Measurements from ENCODE around the gene DUOX2. TPM values are rescaled to one million over a fixed set of nuclear protein-coding genes. Genes with fewer than 3 reads are reported as not detected.

The DUOX2 gene
- total RNA-seq, 1 experiment from 2014 or later: 0.30 TPM

DNA sequence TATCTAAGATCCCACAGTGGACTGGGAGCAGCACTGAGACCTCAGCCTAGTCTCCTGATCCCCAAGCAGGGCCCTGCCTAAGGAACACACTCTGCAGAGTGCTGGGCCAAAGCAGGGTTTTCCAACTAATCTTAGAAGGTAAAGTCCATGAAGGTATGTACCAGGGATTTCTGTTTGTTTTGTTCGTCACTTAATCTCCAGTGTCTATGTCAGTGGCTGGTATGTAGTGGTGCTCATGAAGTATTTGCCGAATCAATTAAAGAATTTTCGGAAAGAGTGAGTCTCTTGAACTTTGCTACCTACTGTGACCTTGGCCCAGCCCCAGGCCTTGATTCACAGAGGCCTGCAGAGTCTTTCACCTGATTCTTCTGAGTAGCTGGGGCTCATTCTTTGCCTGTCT, 17.5 kb upstream of the DUOX2 start:
- Mint-ChIP-seq H3K27ac (ENCODE audit: low read depth, unreplicated experiment) (no peak overlapping the region), H3K27me3 (ENCODE audit: insufficient read depth, unreplicated experiment) (peaks cover 2% of the 10 kb centered on the region), H3K4me3 (ENCODE audit: unreplicated experiment) (no peak overlapping the region), H3K4me1 (ENCODE audit: insufficient read depth, unreplicated experiment) (peaks cover 17% of the 10 kb centered on the region), H3K9me3 (ENCODE audit: unreplicated experiment) (no peaks in the 10 kb centered on the region), H3K36me3 (ENCODE audit: insufficient read depth, unreplicated experiment) (peaks cover 12% of the 10 kb centered on the region)
- intact Hi-C loops (cut with micrococcal nuclease): no loop called here
- ChIA-PET POLR2A (interaction anchor here (0.8 to 1.7 kb wide), 6 partner anchors 15 to 148 kb away, joined by 3 to 6 read pairs (median 5); no protein-coding TSS in a partner anchor), CTCF (interaction anchor here (0.6 to 3.5 kb wide), 7 partner anchors 8 to 147 kb away, joined by 3 to 11 read pairs (median 4); no protein-coding TSS in a partner anchor)
- DNase-seq (ENCODE audit: unreplicated experiment): no peak
- BruUV-seq (replicated peaks): no TSS peak
- TF ChIP-seq, protein P1, sequence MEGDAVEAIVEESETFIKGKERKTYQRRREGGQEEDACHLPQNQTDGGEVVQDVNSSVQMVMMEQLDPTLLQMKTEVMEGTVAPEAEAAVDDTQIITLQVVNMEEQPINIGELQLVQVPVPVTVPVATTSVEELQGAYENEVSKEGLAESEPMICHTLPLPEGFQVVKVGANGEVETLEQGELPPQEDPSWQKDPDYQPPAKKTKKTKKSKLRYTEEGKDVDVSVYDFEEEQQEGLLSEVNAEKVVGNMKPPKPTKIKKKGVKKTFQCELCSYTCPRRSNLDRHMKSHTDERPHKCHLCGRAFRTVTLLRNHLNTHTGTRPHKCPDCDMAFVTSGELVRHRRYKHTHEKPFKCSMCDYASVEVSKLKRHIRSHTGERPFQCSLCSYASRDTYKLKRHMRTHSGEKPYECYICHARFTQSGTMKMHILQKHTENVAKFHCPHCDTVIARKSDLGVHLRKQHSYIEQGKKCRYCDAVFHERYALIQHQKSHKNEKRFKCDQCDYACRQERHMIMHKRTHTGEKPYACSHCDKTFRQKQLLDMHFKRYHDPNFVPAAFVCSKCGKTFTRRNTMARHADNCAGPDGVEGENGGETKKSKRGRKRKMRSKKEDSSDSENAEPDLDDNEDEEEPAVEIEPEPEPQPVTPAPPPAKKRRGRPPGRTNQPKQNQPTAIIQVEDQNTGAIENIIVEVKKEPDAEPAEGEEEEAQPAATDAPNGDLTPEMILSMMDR (IDR thresholded peaks at IDR 0.05; ENCODE audit: unreplicated experiment): no peak

DNA sequence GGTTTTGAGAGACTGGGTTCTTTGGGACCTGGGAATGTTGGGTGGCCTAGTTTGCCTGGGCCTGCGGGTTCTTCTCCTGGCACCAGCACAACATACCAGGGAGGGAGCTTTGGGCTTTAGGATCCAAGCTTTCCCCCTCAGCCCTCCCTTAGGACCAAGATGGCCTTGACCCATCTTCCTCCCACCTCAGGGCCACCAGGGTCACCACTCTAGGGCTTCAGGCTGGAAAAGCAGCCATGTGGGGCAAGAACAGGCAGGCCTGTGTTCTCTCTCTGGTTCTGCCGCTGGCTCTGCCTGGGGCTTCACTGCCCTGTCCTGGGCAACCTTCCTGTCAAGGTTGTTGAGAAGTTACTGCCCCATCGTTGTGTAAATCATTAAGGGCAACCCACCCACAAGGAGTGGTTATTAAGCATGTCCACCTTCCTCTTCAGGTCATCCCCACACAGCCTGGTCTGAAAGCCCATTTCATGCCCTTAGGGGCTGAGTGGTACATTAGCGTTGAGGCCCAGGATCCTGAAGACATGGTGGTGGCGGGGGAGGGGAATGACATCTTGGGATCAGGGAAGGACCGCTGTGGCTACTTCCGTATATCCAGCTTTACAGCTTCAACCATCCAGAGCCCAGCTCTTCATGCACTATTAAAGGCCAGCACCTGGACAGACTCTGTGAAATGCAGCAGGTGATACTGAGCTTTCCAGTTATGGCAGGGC, 16.5 kb upstream of the DUOX2 start:
- POLR2A ChIA-PET: interaction anchor here (0.6 to 1.5 kb wide), 8 partner anchors 16 to 149 kb away, joined by 3 to 9 read pairs (median 6); no protein-coding TSS in a partner anchor
- intact Hi-C loops (cut with micrococcal nuclease): no loop called here
- no peaks in the 10 kb centered on the region for H3K9me3 Mint-ChIP-seq (ENCODE audit: unreplicated experiment)
- no peak for DNase-seq (ENCODE audit: unreplicated experiment)
- CTCF ChIA-PET: interaction anchor here (0.6 to 3.5 kb wide), 8 partner anchors 9 to 300 kb away, joined by 3 to 11 read pairs (median 4); no protein-coding TSS in a partner anchor
- H3K4me1 Mint-ChIP-seq (ENCODE audit: insufficient read depth, unreplicated experiment): peaks cover 17% of the 10 kb centered on the region
- peak overlapping the region; percentile 70 for H3K4me3 Mint-ChIP-seq (ENCODE audit: unreplicated experiment)
- TF ChIP-seq, protein P1 (IDR thresholded peaks at IDR 0.05; ENCODE audit: unreplicated experiment): no peak
- peaks cover 6% of the 10 kb centered on the region for H3K36me3 Mint-ChIP-seq (ENCODE audit: insufficient read depth, unreplicated experiment)
- H3K27ac Mint-ChIP-seq (ENCODE audit: low read depth, unreplicated experiment): peak overlapping the region; percentile 29
- peaks cover 12% of the 10 kb centered on the region for H3K27me3 Mint-ChIP-seq (ENCODE audit: insufficient read depth, unreplicated experiment)
- no TSS peak for BruUV-seq (replicated peaks)

DNA sequence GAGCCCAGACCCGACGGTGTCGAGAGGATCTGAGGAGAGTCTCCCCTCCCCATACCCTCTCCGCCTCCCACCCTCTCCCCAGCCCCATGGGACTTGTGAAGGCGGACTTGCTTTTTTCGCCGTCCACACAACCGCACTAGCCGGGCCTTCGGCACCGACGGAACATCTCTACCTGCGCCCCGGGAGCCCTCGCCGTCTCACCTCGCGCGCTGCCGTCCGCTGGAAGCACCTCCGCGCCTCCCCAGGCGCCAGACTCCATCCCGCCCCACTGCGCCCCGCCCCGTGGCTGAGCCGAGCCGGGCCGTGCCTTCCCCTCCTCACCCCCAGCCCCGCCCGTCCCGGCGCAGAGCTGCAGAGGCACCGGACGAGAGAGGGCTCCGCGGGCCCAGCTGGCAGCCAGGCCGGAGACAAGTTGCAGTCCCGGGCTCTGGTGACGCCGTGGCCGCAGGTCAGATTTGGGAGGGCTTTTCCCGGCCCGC, 15.7 kb upstream of the DUOX2 start, which contains the start of the genes DUOX1 and DUOXA1:
TSS of gene DUOX1 (plus strand) at position 344 of the 479 bp plus-strand sequence. CDS start 1,973 bp downstream, outside the sequence.
TSS of gene DUOXA1 (minus strand) at position 229 of the 479 bp plus-strand sequence. CDS start 6,865 bp downstream, outside the sequence.
- peak; percentile 54 for DNase-seq (ENCODE audit: unreplicated experiment)
- Mint-ChIP-seq H3K9me3 (ENCODE audit: unreplicated experiment) (no peaks in the 10 kb centered on the region), H3K36me3 (ENCODE audit: insufficient read depth, unreplicated experiment) (peaks cover 6% of the 10 kb centered on the region), H3K4me3 (ENCODE audit: unreplicated experiment) (peak within 1 kb of the TSS; percentile 70), H3K4me1 (ENCODE audit: insufficient read depth, unreplicated experiment) (peaks cover 17% of the 10 kb centered on the region), H3K27me3 (ENCODE audit: insufficient read depth, unreplicated experiment) (peaks cover 20% of the 10 kb centered on the region), H3K27ac (ENCODE audit: low read depth, unreplicated experiment) (peak within 1 kb of the TSS; percentile 29)
- BruUV-seq (replicated peaks): no TSS peak
- TF ChIP-seq, protein P1 (IDR thresholded peaks at IDR 0.05; ENCODE audit: unreplicated experiment): no peak
- CTCF ChIA-PET: interaction anchor here (0.6 to 3.5 kb wide), 4 partner anchors 8 to 157 kb away, joined by 3 to 11 read pairs (median 4); no protein-coding TSS in a partner anchor
- POLR2A ChIA-PET: interaction anchor here (1.1 to 1.3 kb wide), 4 partner anchors 20 to 273 kb away, joined by 3 to 9 read pairs (median 4); a partner anchor contains a TSS
- intact Hi-C loops (cut with micrococcal nuclease): loop anchor here (5.0 kb wide), 1 partner anchor 328 kb away; no protein-coding TSS in a partner anchor
